ENCODE measurements around the gene PRKCQ. TPM values are rescaled to one million over a fixed set of nuclear protein-coding genes. Genes with fewer than 3 reads are reported as not detected.

PRKCQ gene
- total and polyA plus RNA-seq, 2 experiments from 2014 or later, result 0.43 to 0.97 TPM

GRCh38 chr10:6430423-6430980, 149.6 kb downstream of the PRKCQ start:
- H3K79me2 ChIP-seq, result no peaks in the 10 kb centered on the region
- TF ChIP-seq EZH2 (IDR thresholded peaks at IDR 0.05; ENCODE audit: borderline replicate concordance), result no peak
- no peaks in the 10 kb centered on the region for H3K9me3 ChIP-seq (ENCODE audit: low read depth)
- no peak overlapping the region for H2AFZ ChIP-seq
- no peaks in the 10 kb centered on the region for H3K9me2 ChIP-seq (replicated peaks; ENCODE audit: insufficient read depth)
- 91% methylated on average over 21 of the region's 21 CpGs for WGBS (ENCODE audit: low lambda C conversion rate, missing lambda C conversion rate)
- H3K4me1 ChIP-seq (ENCODE audit: insufficient read depth), result no peaks in the 10 kb centered on the region
- H3K4me3 ChIP-seq, result no peak overlapping the region
- no peak for DNase-seq (ENCODE audit: low spot score)
- H3K4me2 ChIP-seq, result no peak overlapping the region
- no peaks in the 10 kb centered on the region for H3K36me3 ChIP-seq (replicated peaks; ENCODE audit: insufficient read depth, low read depth)
- no peaks in the 10 kb centered on the region for H4K20me1 ChIP-seq (ENCODE audit: insufficient read depth, poor library complexity, severe bottlenecking)
- H3K27me3 ChIP-seq, result no peaks in the 10 kb centered on the region
- no peak overlapping the region for H3K27ac ChIP-seq

- Histone ChIP-seq H3K9me3 (ENCODE audit: low read depth) (no peaks in the 10 kb centered on the region), H2AFZ (no peak overlapping the region), H3K4me3 (no peak overlapping the region), H3K27ac (no peak overlapping the region), H4K20me1 (ENCODE audit: insufficient read depth, poor library complexity, severe bottlenecking) (no peaks in the 10 kb centered on the region), H3K4me2 (no peak overlapping the region), H3K36me3 (replicated peaks; ENCODE audit: insufficient read depth, low read depth) (no peaks in the 10 kb centered on the region), H3K4me1 (ENCODE audit: insufficient read depth) (no peaks in the 10 kb centered on the region), H3K79me2 (no peaks in the 10 kb centered on the region), H3K9me2 (replicated peaks; ENCODE audit: insufficient read depth) (no peaks in the 10 kb centered on the region), H3K27me3 (no peaks in the 10 kb centered on the region)
- no peak for DNase-seq (ENCODE audit: low spot score)
- WGBS (ENCODE audit: low lambda C conversion rate, missing lambda C conversion rate), result 74% methylated on average over 10 of the region's 10 CpGs
- TF ChIP-seq EZH2phosphoT487 (IDR thresholded peaks at IDR 0.05; ENCODE audit: low read depth, severe bottlenecking, unreplicated experiment) (no peak), EZH2 (IDR thresholded peaks at IDR 0.05; ENCODE audit: borderline replicate concordance) (no peak)
- TF ChIP-seq, protein P1, sequence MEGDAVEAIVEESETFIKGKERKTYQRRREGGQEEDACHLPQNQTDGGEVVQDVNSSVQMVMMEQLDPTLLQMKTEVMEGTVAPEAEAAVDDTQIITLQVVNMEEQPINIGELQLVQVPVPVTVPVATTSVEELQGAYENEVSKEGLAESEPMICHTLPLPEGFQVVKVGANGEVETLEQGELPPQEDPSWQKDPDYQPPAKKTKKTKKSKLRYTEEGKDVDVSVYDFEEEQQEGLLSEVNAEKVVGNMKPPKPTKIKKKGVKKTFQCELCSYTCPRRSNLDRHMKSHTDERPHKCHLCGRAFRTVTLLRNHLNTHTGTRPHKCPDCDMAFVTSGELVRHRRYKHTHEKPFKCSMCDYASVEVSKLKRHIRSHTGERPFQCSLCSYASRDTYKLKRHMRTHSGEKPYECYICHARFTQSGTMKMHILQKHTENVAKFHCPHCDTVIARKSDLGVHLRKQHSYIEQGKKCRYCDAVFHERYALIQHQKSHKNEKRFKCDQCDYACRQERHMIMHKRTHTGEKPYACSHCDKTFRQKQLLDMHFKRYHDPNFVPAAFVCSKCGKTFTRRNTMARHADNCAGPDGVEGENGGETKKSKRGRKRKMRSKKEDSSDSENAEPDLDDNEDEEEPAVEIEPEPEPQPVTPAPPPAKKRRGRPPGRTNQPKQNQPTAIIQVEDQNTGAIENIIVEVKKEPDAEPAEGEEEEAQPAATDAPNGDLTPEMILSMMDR (IDR thresholded peaks at IDR 0.05; ENCODE audit: poor library complexity), result no peak
Observed at GRCh38 chr10:6427357-6427959, 152.6 kb downstream of the PRKCQ start.

DNA sequence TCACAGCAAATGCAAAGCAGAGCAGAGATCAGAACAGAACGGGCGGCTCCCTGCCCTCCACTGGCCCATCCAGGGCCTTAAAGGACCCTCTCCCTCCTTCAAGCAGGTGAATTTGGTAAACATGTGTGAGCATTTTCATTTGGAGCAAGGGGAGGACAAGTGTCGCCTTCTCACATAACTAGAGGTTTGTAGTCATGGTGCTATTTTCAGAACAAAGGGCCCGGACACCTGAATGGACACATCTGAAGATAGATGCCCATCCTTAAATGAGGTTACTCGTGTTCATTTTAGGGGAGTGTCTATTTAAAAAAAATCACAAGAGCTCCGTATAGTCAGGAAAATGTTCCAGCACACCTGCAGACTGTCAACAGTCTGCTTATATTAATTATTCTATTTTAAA, 153.8 kb downstream of the PRKCQ start:
- no peaks in the 10 kb centered on the region for H3K9me2 ChIP-seq (replicated peaks; ENCODE audit: insufficient read depth)
- no peaks in the 10 kb centered on the region for H3K36me3 ChIP-seq (replicated peaks; ENCODE audit: insufficient read depth, low read depth)
- H3K79me2 ChIP-seq, result no peaks in the 10 kb centered on the region
- no peaks in the 10 kb centered on the region for H3K4me1 ChIP-seq (ENCODE audit: insufficient read depth)
- no peak overlapping the region for H3K4me3 ChIP-seq
- no peak overlapping the region for H2AFZ ChIP-seq
- no peaks in the 10 kb centered on the region for H4K20me1 ChIP-seq (ENCODE audit: insufficient read depth, poor library complexity, severe bottlenecking)
- no peak overlapping the region for H3K27ac ChIP-seq
- WGBS (ENCODE audit: low lambda C conversion rate, missing lambda C conversion rate), result 94% methylated on average over 6 of the region's 6 CpGs
- no peak for TF ChIP-seq EZH2phosphoT487 (IDR thresholded peaks at IDR 0.05; ENCODE audit: low read depth, severe bottlenecking, unreplicated experiment)
- no peak for TF ChIP-seq EZH2 (IDR thresholded peaks at IDR 0.05; ENCODE audit: borderline replicate concordance)
- TF ChIP-seq, protein P1 (IDR thresholded peaks at IDR 0.05; ENCODE audit: poor library complexity), result no peak
- no peaks in the 10 kb centered on the region for H3K27me3 ChIP-seq
- no peak overlapping the region for H3K4me2 ChIP-seq
- no peak for DNase-seq (ENCODE audit: low spot score)
- no peaks in the 10 kb centered on the region for H3K9me3 ChIP-seq (ENCODE audit: low read depth)

GRCh38 chr10:6423413-6424170, 156.5 kb downstream of the PRKCQ start:
- H3K27me3 ChIP-seq, result no peaks in the 10 kb centered on the region

More at GRCh38 chr10:6423413-6424170, 156.5 kb downstream of the PRKCQ start:
- no peak overlapping the region for H3K27ac ChIP-seq
- H2AFZ ChIP-seq, result no peak overlapping the region
- H3K36me3 ChIP-seq (replicated peaks; ENCODE audit: insufficient read depth, low read depth), result no peaks in the 10 kb centered on the region
- H3K4me2 ChIP-seq, result no peak overlapping the region
- H3K79me2 ChIP-seq, result no peaks in the 10 kb centered on the region
- DNase-seq (ENCODE audit: low spot score), result no peak
- no peaks in the 10 kb centered on the region for H4K20me1 ChIP-seq (ENCODE audit: insufficient read depth, poor library complexity, severe bottlenecking)
- H3K4me3 ChIP-seq, result no peak overlapping the region
- 87% methylated on average over 17 of the region's 17 CpGs for WGBS (ENCODE audit: low lambda C conversion rate, missing lambda C conversion rate)
- TF ChIP-seq EZH2 (IDR thresholded peaks at IDR 0.05; ENCODE audit: borderline replicate concordance) (no peak), EZH2phosphoT487 (IDR thresholded peaks at IDR 0.05; ENCODE audit: low read depth, severe bottlenecking, unreplicated experiment) (no peak)
- TF ChIP-seq, protein P1 (IDR thresholded peaks at IDR 0.05; ENCODE audit: poor library complexity), result no peak
- H3K9me2 ChIP-seq (replicated peaks; ENCODE audit: insufficient read depth), result no peaks in the 10 kb centered on the region
- H3K9me3 ChIP-seq (ENCODE audit: low read depth), result no peaks in the 10 kb centered on the region
- no peaks in the 10 kb centered on the region for H3K4me1 ChIP-seq (ENCODE audit: insufficient read depth)

All from hepatocyte (in vitro differentiated cells).